HG02973 (cell line): ENCODE data around the gene SRPX2.
"Not testable (repeated sequence)": the region's sequence is repeated elsewhere in the genome, so short reads cannot be mapped to it uniquely, and the experiment has no call there.

Experiments used
- ATAC-seq: cut with Tn5 transposase; IDR thresholded peaks from one replicate; pipeline ENCODE4 v1.9.1; 2021; ENCODE audit warnings: moderate library complexity; ENCODE audit not compliant: unreplicated experiment

The SRPX2 gene

GRCh38 chrX:100695991-100696390, 52.0 kb downstream of the SRPX2 start:
- ATAC-seq, result no peak

DNA sequence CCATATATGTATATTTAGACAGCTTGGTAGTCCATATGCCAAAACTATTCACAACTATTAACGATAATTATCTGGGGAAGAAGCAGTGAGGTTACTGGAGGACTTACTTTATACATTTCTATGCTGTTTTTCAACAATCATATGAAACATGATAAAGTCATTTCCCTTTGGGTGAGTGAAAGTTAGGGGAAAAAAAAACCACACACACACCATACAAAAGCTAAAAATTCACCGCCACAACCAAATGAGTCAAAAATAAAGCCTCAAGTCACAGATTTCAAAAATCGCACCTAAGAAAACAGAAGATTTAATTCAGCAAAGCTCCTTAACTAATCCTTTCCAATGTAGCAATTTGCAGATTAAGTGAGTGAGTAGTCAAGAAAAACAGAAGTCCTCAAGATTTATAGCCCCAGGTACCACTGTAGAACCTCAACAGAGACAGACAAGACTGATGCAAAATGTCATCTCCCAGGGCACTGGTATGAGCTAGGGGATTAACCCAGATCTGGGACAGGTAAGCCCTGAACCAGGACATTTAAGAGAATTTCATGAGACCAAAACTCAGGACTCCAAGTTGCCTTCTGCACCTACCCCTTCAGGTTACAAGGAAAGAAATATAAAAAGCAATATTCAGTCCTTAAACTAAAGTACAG, 52.8 kb downstream of the SRPX2 start:
- ATAC-seq, result no peak

DNA sequence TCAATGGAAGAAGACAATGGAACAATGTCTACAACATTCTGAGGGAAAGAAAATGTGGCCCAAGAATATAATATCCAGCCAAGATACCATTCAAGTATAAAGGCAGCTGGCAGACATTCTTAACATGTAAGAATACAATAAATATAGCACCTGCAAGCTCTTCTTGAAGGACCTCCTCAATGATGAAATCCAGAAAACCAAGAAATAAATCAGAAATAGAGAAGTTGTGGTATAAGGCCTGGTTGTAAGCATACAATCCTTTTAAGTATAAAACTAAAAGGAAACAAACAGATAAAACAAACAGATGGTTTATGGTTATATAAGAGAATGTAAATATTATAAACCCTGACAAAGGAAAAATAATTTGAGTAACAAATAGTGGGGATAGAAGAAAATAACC, 54.6 kb downstream of the SRPX2 start:
- no peak for ATAC-seq

DNA sequence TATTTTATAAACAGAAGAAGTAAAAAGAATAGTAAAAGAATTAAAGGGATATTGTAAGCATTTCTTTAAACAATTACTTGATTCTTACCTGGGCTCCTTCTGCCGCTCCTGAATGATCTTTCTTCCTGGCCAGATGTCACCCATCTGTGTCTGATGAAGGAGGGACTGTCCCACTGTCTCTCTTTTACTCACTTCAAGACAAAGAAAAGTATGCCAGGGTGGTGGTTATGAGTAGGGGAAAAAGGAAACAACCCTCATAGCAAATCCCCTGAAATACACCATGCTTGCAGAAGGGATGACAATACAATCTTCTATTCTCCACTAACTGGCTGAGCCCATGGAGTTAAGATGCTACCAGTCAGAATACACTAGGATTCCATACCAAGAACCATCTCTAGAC, 56.8 kb downstream of the SRPX2 start:
- no peak for ATAC-seq

DNA sequence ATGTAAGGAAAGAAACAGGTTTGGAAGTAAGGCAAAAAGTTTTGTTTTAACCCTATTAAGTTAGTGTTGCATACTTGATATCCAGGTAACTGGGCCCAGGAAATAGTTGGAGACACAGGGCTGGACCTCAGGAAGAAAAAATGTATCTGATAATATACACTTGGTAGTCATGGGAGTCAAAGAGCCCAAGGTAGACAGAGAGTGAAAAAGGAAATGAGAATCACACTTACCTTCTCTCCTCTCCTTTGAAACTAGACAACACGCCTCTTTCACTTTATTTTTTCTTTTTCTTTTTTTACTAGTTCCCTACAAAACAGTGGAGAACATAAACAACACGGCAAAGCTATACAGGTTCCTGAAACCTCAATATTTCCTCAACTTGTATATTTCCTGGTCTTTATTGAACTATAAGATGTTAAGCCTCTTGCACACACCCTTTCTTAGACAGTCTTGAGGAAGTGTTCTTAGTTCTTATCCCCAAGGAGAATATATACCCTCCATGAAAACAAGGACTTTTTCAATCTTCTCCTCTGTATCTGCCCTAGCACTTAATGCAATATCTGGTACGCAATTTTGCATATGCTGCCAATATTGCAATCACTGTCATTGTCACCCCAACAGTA, 60.7 kb downstream of the SRPX2 start:
- no peak for ATAC-seq

DNA sequence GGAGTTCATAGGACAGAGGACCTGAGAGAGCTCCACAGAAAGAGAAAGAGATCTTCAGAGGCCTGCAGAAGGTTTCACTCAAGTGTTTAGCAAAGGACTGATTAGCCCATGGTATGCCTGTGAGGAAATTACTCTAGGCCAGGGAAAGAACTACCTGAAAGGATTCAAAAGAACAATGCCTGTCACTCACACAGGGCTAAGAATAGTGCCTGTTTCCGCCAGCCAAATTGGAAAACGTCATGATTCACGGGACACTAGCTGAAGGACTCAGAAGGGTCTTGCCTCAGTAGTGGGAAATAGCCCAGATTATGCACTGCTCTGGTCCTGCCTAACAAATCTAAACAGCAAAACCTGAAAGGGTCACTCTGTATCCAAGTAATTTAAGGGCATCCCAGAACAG, 66.8 kb downstream of the SRPX2 start:
- ATAC-seq, result no peak

DNA sequence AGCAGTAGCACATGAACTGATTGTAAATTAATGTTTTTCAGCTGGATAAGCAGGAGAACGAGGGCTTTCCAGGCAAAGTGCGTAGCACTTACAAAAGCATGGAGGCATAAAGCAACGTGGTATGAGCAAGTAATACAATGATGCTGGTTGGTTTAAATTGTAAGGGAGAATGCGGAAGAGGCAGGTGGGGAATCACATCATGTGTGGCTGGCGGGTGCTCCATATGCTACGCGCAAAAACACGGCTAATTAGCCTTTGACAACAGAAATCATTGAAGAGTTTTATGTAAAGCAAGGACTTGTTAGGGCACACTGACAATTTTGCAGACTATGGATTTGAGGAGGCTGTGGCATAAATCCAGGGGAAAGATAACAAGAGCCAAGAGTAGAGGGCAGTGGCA, 73.4 kb downstream of the SRPX2 start:
- ATAC-seq, result no peak

GRCh38 chrX:100719139-100719538, 75.1 kb downstream of the SRPX2 start:
- no peak for ATAC-seq

DNA sequence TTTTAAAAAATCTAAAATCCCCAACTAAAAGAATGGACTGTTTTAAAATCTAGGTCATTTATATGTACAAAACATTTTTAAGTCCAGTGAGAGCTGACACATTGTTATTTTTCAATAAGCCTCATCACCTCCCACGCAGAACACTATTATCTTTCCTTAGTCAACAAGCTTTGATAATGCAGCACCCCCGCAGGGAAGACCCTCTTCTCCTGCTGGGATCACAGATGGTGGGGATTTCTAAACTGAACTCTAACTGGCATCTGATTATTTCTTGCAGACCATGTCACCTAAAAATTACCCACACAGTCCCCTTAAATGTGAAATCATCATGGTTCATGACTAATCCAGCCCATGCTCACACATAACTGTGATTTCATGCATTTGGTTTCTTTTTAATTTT, 76.3 kb downstream of the SRPX2 start:
- no peak for ATAC-seq

GRCh38 chrX:100721328-100721727, 77.3 kb downstream of the SRPX2 start:
- ATAC-seq, result no peak

- not testable (repeated sequence) for ATAC-seq
These were observed 80.0 kb downstream of the SRPX2 start for GRCh38 chrX:100724006-100724405.
